GM19395 (cell line): ENCODE results near the gene RUVBL1.

Source experiments
- ATAC-seq: cut with Tn5 transposase; IDR thresholded peaks from one replicate; pipeline ENCODE4 v1.9.1; 2021; ENCODE audit warnings: mild to moderate bottlenecking, moderate library complexity; ENCODE audit not compliant: unreplicated experiment

Gene RUVBL1

DNA sequence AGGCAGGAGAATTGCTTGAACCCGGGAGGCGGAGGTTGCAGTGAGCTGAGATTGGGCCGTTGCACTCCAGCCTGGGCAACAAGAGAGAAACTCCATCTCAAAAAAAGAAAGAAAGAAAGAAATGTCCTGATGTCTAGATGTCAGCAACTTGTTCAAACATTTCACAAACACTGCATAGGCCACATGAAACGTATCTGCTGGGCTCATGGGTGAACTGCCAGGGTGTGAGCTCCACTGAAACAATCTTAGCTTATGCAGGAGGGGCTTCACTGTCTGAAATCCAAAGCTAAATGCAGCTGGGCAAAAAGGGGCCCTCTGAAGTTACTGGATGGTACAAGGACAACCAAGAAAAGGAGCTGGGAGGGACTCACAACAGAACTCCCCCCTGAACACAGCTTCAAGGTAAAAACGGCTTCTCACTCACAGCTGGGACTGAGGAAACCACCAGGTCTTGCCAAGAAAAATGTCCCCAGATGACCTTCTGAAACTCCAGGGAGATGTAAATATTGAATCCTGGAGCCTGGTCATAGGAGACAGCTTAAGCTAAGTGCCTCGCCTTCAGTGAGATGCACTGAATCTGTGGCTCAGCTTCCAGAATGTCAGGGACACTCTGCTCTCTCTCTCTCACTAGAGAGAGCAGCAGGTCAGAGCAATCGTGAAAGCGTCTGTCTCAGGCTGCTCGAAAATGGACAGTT lies 39.5 kb downstream of the RUVBL1 start:
- no peak for ATAC-seq

DNA sequence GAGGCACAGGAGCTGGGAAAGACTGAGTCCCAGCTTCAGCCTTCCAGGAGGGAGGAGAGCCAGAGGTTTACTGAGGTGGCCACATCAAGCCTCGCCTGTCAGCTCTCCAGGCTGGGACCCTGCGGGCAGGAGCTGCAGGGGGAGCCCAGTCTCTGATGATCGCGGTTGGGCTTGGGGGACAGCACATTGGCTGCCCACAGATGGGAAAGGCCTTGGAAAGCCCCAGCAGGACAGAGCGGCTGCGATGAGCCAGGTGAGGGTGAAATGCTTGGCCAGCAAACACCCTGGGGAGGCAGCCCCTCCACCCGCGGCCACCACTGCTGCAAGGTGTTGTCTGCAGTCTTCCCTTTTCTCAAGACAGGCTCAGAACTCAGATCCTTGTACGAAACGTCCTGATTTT lies 40.2 kb downstream of the RUVBL1 start:
- no peak for ATAC-seq

DNA sequence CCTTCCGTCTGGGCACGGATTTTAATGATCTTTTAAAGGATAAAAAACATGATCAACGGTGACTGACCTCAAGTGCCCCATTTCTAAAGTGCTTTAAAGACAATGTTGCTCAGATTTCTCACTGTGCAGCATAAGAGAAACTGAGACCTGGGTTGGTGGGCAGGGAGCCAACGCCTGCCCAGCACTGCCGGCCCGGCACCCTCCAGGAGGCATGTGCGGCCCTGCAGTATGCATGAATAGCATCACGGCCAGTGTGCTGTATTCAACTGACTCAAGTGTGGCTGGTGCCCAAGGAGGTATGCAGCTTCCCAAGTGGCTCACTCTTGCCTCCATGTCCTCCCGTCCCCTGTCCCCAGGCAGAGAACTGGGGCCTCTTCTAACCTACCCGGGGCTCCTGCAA lies 41.1 kb downstream of the RUVBL1 start:
- ATAC-seq = no peak

DNA sequence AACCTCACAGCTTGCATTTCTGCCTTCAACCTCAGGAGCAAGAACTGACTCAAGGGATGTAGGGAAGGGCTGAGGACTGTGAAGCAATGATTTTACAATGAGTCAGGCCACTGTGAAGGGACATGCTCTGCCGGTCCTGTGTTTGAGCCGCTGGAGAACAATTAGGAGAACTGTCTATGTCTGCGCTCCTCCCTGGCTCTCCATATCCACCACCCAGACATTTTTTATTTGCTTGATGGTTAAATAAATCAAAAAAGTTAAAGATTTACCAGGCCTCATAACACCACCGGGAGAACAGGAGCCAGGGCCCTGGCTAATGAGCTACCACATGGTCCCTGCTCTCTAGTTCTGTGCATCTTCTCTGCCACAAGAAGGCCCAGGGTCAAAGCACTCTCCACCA lies 41.8 kb downstream of the RUVBL1 start:
- ATAC-seq = no peak

DNA sequence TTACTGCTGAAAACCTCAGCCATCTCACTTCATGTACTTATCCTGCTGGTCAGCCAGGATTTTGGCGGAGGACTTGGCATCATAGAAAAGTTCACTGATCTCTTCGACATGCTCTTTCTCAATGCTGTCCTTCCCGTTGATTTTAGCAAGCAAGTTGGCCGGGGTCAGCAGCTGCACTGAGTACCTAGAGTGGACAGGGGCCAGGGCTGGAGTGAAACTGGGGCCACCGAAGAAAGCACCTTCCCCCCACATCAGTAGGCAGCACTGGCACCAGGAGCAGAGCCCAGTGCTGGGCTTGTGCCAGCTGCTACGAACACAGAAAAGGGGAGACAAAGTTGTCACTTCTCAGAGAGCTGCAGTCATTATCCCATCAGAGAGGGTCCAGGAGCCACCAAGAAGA lies 42.4 kb downstream of the RUVBL1 start:
- ATAC-seq = no peak

DNA sequence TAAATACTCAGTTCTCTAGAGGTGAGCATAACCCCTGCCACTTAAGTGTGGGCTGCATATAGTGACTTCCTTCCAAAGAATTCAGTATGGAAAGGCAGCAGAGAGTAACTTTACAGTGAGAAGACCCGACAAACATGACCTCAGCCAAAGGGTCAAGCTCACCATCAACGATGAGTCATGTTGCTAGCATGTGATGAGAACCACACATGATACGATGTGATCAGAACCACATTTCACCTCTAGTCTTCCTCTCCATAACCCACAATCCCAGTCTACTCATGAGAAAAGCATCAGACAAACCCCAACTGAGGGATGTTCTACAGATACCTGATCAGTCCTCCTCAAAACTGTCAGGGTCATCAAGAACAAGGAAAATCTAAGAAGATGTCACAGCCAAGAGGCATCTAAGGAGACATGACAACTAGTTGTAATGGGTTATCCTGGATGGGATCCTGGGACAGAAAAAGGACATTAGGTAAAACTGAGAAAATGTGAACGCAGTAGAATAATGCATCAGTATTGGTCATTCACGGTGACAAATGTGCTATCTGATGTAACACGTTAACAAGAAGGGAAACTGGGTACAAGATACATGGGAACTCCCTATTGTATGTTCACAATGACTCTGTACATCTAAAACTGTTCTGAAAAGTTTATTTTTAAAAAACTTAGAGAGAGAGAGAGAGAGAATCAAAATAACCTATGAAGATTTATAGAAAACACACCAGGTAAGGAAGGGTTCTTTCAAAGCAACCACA lies 43.1 kb downstream of the RUVBL1 start:
- ATAC-seq = no peak

DNA sequence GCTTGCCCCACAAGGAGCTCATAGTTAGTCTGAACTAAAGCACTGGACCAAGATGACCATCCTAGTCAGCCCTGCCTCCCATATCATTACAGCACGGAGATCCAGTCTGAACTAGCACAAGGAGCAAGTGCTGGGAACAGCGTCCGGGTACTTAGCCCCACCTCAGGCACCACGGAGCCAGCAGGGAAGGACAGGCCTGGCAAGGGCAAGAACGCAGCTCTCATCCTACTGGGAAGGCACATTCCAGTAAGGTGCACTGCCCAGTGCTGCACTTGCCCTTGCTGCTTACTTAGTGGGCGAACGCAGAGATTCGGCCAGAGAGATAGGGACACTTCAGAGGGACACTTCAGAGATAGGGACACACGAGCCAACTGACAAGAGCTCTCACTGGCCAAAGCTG lies 43.8 kb downstream of the RUVBL1 start:
- ATAC-seq = no peak

DNA sequence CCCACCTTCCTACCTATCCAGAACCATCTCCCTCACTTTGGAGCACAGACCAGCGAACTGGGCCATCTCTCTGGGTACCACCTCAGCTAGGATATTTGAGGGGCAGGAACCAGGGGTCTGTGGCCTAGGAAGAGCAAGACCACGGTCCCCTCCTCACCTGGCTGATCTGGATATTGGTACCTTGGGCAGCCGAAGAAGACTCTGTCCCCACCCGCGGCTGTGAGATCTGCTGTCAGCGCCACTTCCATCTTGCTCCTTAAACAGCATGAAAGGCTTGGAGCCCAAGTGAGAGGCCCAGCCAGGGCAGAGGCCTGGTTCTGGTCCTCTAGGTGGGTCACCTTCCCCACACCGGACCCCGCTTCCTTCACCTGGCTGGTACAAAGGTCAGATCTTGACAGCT lies 44.7 kb downstream of the RUVBL1 start:
- ATAC-seq = no peak

DNA sequence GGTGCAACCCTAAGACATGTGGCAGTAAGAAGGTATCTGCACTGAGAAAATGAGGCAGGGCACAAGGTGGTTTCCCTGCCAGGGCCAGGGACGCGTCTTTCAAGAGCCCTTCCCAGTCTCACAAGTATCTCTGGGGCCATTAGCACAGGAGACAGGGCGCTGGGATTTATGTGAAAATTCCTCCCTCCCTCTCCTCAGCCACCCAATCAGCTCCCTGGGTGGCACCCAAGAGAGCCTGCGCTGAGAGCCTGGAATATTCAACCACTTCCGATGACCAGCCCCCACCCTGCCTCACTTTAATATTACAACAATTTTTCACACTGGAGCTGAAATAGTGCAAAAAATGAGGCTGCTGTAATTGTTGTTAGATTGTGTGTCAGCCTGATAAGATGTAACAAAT lies 45.3 kb downstream of the RUVBL1 start:
- no peak for ATAC-seq

DNA sequence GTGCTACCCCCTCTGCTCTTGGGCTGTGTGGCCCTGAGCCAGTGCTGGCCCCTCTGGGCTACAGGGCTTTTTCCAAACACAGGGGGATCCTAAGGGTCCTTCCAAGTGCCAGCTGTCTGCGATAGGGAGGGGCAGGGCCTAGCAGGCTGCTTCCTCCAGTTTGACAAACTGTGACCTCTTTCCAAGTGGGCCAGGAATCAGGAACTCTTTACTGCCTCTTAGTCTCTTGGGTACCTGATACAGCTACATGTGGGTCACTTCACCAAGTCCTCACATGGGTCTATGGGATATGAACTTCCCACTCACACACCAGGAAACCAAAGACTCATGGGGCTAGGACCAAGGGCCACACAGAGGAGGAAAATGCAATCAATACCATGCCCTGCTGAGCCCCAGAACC lies 45.9 kb downstream of the RUVBL1 start:
- no peak for ATAC-seq

DNA sequence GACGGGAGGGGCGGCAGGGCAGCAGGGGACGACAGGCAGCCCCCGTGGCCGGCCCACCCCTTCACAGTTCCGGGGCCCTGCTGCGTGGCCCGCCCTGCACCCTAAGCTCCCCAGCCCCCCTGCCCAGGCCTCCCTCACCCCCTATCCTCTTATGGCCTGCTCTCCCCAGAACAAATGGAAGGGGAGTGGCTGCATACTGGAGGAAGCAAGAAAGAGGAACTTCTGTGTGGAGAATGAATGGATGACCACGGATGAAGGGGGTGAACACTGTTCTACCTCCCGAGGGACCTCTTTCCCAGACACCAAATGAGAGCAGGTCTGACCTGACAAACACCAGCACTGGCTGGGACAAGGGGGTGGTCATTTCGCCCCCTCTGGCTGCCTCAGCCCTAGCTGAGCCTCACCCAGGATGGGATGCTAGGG lies 46.4 kb downstream of the RUVBL1 start:
- ATAC-seq = no peak

DNA sequence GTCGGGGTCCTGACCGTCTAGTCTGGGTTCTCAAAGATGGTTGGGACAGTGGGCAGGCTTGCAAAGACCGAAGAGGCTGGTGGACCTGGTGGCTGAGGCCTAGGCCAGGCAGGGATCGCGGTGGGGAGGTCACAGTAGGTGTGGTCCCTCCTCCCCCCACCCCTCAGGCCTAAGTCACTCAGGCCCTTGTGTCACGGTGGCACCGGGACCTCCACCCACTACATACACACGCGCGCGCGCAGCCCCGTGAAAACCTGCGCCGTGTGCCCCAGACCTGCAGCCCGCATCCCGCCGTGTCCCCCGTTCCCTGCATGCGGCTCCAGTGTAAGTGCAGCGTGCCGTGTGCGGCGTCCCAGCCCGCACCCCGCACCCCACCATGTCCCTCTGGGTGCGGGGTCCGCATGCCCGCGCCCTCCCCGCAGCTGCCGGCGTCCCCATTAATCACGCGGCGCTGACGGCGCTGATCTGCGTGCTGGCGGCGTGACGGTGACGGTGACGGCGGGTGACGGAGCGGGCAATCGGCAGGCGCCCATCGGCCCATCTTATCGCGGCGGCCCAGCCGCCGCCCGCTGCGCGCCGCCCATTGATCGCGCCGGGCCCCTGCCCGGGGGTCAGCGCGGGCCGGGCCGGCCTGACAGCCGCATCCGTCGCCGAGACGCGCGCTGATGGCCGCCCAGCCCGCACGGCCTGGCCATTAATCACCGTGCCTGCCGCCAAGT lies 47.0 kb downstream of the RUVBL1 start:
- ATAC-seq = no peak

DNA sequence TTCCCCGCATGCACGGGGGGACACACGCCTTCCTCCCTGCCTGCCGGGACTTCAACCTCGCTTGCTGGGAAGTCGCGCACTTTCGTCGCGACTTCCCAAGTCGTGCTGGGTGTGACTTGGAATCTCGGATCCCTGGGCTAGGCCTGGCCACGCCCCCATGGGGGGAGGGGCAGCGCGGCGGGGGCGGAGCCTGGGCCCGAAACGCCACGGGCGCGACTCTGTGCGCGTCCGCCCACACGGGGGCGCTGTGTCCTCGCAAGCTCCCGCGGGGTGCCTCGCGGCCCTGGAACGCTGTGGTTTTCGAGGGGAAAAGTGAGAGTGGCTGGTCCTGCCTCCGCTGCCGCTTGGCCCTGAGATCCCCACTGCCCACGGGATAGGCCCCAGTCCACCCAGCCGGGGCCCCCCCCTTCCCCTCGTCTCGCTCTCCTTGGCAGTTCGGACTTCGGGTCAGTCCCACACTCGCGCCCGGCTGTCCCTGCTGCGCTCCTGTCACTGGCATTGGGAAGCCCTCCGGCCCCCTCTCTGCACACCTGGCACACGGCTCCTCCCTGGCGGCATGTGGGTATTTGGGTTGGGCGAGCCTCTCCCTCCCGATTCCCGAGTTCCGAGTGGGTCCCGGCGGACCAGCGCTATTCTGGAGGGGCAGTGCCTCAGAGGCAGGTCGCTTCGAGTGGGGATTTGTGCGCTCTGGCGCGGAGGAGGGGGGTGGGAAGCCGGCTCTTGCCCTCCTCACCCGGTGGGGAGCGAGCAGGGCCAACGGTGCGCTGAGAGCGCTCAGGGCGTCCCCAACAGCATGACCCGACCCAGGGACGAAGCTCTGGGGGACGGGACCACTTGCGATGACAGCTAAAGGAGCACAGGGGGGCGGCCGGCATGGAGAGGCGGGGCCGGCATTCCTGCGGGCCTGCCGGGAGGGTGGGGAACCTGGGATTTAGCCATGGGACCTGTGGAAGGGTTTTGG lies 47.8 kb downstream of the RUVBL1 start:
- ATAC-seq = peak; percentile 62

DNA sequence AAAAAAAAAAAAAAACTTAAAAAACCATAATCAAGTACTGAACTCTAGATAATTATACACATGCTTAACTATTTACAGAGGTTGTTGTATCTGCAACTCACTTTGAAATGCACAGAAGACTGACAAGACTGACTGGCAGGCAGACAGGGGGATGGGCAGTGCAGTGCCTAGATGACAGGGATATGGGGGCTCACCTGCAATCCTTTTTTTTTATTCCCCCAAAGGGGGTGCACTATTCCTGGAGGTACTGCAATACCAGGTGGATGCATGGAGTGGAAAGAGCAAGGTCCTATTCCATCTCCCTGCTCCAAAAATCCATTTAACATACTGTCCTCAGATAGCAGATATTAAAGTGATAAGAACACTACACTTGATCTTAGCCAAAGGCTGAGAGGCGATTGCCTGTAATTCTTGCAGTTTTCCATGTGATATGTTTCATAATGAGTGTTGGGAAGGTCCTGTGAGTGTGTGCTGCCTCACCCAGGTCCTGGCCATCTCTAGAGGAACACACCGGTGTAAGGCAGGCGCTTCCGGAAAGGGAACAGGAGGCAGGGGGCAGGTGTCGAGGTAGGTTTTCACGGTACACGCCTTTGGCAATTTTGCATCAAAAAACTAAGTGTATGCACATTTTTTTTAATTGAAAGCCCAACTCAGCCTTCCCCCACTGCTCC lies 48.6 kb downstream of the RUVBL1 start:
- ATAC-seq = no peak

DNA sequence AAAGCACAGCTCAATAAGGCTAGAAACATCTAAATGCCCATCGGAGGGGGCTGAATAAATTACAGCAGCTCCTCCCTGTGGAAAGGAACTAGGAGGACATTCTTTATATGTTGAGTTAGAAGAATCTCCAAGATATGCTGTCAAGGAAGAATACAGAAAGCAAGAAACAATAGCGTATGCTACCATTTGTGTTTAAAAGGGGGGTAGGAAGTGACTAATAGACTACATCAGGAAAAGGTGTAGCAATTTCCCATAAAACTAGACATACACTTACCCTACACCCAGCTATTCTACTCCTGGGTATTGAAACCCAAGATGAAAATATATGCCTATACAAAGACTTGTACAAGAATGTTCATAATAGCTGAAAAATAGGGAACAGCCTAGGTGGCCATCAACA lies 49.8 kb downstream of the RUVBL1 start:
- ATAC-seq = no peak

DNA sequence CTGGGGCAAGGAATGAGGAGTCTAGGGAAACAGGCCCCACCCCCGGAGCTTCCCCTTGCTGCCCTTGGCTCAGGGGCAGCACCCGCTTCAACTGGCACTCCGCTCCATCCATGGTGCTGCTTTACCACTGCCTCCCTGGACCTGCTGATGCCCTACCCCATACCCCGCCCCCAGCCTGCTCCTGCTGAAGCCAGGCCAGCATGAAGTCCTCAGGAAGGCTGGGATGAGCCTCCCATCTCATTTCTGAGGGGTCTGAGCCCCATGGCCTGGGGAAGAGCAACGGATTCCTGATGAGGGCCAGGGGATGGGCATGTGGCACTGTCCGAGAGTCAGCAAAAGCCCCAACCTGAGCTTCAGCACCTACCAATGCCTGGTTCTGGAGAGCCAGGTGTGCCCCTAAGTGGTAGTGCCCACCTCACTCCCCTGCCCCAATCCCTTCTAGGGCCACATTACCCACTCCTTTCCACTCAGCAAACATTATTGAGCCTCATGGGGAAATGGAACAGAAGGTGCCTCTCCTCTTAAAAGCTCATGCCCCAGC lies 50.4 kb downstream of the RUVBL1 start:
- no peak for ATAC-seq

DNA sequence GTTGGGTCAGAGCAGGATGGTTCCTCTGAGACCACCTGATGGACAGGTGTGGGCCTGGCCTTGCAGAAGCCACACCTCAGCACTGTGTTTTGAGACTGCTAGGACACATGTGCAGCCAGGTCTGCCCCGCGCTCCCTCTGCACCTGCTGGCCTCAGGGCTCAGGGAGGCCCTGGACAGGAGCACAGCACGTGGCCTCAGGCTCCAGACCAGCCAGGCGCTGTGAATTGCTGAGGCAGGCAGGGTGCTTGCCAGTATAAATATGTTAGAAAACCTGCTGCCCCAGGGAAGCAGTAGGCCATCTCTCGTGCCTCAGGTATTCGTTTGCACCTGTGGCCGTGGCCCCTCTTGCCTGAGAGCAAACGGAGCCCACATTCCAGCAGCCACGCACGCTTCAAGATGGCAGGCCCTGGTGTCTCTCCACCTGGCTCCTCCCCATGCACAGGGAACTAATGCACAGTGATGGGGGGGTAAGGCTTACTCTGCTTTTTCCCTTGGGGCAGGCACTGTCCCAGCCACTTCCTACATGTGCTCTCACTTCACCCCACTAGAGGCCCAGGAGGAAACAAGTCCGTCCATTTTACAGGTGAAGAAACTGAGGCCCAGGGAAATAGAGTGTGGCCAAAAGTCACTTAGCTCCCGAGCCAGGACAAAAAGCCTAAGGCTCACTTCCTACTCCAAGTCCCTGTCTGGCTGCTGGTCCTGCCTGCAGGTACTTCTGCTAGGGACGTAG lies 51.0 kb downstream of the RUVBL1 start:
- no peak for ATAC-seq

DNA sequence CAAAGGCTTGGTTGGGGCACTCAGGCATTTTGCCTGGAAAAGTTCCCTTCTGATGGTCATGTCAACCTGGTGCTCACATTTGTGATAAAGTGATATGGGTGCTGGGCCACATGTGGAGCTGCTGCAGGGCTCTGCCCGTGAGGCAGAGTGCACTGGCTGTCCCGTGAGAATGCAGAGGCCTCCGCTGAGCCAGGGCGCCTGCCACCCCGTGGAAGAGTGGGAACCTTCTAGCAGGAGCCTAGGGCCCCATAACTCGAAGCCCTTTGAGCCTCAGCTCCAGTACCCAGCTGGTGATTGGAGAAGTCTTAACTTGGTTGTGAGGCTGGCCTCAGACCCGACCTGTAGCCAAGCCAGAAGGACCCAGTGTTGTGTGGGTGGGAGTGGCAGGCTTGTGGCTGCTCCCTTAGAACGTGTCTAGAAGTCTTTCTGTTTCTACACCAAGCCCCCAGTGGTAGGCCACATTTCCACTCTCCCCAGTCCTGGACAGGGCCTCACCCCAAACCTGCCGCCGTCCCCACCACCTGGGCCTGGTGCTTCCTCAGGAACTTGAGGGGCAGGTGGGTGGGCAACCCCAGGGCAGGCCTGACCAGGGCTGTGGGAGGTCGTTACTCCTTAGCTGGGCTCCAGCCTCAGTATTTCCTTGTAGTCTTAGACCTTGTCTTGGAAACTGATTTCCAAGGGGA lies 51.7 kb downstream of the RUVBL1 start:
- ATAC-seq = no peak
